HepG2 (cell line): ENCODE results near the gene SLC25A15. TPM values are rescaled to one million over a fixed set of nuclear protein-coding genes. Genes with fewer than 3 reads are reported as not detected.

Experiments
- CBX5 ChIP-seq: sonication (generic); formaldehyde crosslinking; IDR thresholded peaks from 2 replicates; pipeline ENCODE4 v1.4.0; 2020; ENCODE audit warnings: missing genetic modification reagents, borderline replicate concordance
- CHCHD3 ChIP-seq: sonication (generic); formaldehyde crosslinking; IDR thresholded peaks from 2 replicates; pipeline ENCODE4 v1.8.0; 2022; ENCODE audit warnings: mild to moderate bottlenecking, missing genetic modification reagents, moderate library complexity
- GABPA ChIP-seq, 2 experiments: IDR thresholded peaks; 2 replicates each; pipeline ENCODE4 v1.6.1; 2011 to 2016; ENCODE audit warnings: low read depth in 2 of 2, low read length in 1 of 2, missing biosample characterization in 1 of 2, missing genetic modification characterization in 1 of 2
- GLI4 ChIP-seq: sonication (generic); formaldehyde crosslinking; IDR thresholded peaks from 2 replicates; pipeline ENCODE4 v1.5.1; 2020; ENCODE audit warnings: missing genetic modification reagents, mild to moderate bottlenecking, moderate library complexity, borderline replicate concordance
- HDAC1 ChIP-seq: sonication (generic); formaldehyde crosslinking; IDR thresholded peaks from 2 replicates; pipeline ENCODE4 v1.5.1; 2020; ENCODE audit warnings: mild to moderate bottlenecking, missing genetic modification reagents
- ISX ChIP-seq: sonication (generic); formaldehyde crosslinking; conservative IDR thresholded peaks from 2 replicates; pipeline ENCODE4 v1.5.0; 2020; ENCODE audit warnings: missing genetic modification reagents
- KDM5A ChIP-seq: fragments of 200-600 bp; sonication (generic); IDR thresholded peaks from 2 replicates; pipeline ENCODE4 v1.7.0; 2018; ENCODE audit warnings: antibody characterized with exemption, mild to moderate bottlenecking, low read length, borderline replicate concordance
- SAP130 ChIP-seq: IDR thresholded peaks from 2 replicates; pipeline ENCODE4 v1.6.1; 2016; ENCODE audit warnings: low read depth
- SP4 ChIP-seq: sonication (generic); formaldehyde crosslinking; IDR thresholded peaks from 2 replicates; pipeline ENCODE4 v1.8.1; 2023; ENCODE audit warnings: mild to moderate bottlenecking, missing genetic modification reagents
- STAG1 ChIP-seq: sonication (generic); formaldehyde crosslinking; IDR thresholded peaks from 2 replicates; pipeline ENCODE4 v1.4.0; 2020; ENCODE audit warnings: missing genetic modification reagents
- TAF1 ChIP-seq: sonication (generic); formaldehyde crosslinking; IDR thresholded peaks from 2 replicates; pipeline ENCODE4 v1.4.0; 2020; ENCODE audit warnings: missing genetic modification reagents
- TEAD3 ChIP-seq: optimal IDR thresholded peaks from 2 replicates; pipeline ENCODE3; 2016; ENCODE audit warnings: borderline replicate concordance
- TGIF2 ChIP-seq: IDR thresholded peaks from 2 replicates; pipeline ENCODE4 v1.6.1; 2016; ENCODE audit warnings: control low read depth, missing compliant biosample characterization
- YEATS4 ChIP-seq: sonication (generic); formaldehyde crosslinking; IDR thresholded peaks from 2 replicates; pipeline ENCODE4 v1.4.0; 2020; ENCODE audit warnings: missing genetic modification reagents, borderline replicate concordance
- ZFP37 ChIP-seq: sonication (generic); formaldehyde crosslinking; IDR thresholded peaks from 2 replicates; pipeline ENCODE4 v1.4.0; 2020; ENCODE audit warnings: missing genetic modification reagents, borderline replicate concordance
- ZNF264 ChIP-seq: sonication (generic); formaldehyde crosslinking; IDR thresholded peaks from 2 replicates; pipeline ENCODE4 v1.4.0; 2020; ENCODE audit warnings: missing genetic modification reagents
- ZNF543 ChIP-seq: sonication (generic); formaldehyde crosslinking; IDR thresholded peaks from 2 replicates; pipeline ENCODE4 v1.4.0; 2020; ENCODE audit warnings: mild to moderate bottlenecking, missing genetic modification reagents
- ZNF556 ChIP-seq: sonication (generic); formaldehyde crosslinking; IDR thresholded peaks from 2 replicates; pipeline ENCODE4 v1.4.0; 2020; ENCODE audit warnings: mild to moderate bottlenecking, missing genetic modification reagents, borderline replicate concordance
- ZNF614 ChIP-seq: IDR thresholded peaks from 2 replicates; pipeline ENCODE4 v1.6.1; 2018; ENCODE audit warnings: missing biosample characterization, missing genetic modification reagents, inconsistent platforms, borderline replicate concordance
- ZNF616 ChIP-seq: sonication (generic); formaldehyde crosslinking; IDR thresholded peaks from 2 replicates; pipeline ENCODE4 v1.5.0; 2020; ENCODE audit warnings: low read depth, mild to moderate bottlenecking, missing genetic modification reagents
- ZNF883 ChIP-seq: sonication (generic); formaldehyde crosslinking; IDR thresholded peaks from 2 replicates; pipeline ENCODE4 v1.5.1; 2020; ENCODE audit warnings: mild to moderate bottlenecking, missing genetic modification reagents; ENCODE audit errors: not compliant biosample characterization
- polyA plus RNA-seq, 8 experiments: library from polyadenylated mRNA; depleted of rRNA in 3 of 8; stranded (reverse) in 7 of 8; unstranded in 1 of 8; fragments of >200 nt; fragmentation: Illumina TruSeq in 4 of 8; extraction: Trizol in 4 of 8; gene quantifications; 2 replicates each; pipeline versions ENCODE4 v1.2.1 to v1.2.3, GENCODE V29; 2011 to 2016; ENCODE audit warnings: low read depth in 4 of 8, missing spikeins in 1 of 8, mixed read lengths in 1 of 8; ENCODE audit not compliant: insufficient read depth in 1 of 8
- total RNA-seq, 5 experiments: library from RNA; depleted of rRNA; stranded (reverse); fragments of >200 nt; fragmentation: Illumina TruSeq; extraction: Trizol; gene quantifications; 2 replicates each; pipeline ENCODE4 v1.2.3, GENCODE V29; 2016; ENCODE audit warnings: low read depth in 1 of 5
- TF ChIP-seq, protein P1 (sequence below): sonication (generic); formaldehyde crosslinking; conservative IDR thresholded peaks from 2 replicates; pipeline ENCODE4 v1.4.0; 2020; ENCODE audit warnings: mild to moderate bottlenecking, missing genetic modification reagents, moderate library complexity
- TF ChIP-seq, protein P2 (sequence below): sonication (generic); formaldehyde crosslinking; IDR thresholded peaks from 2 replicates; pipeline ENCODE4 v1.5.1; 2020; ENCODE audit warnings: missing genetic modification reagents, mild to moderate bottlenecking, borderline replicate concordance
- TF ChIP-seq, protein P3 (sequence below): sonication (generic); formaldehyde crosslinking; IDR thresholded peaks from 2 replicates; pipeline ENCODE4 v1.4.0; 2020; ENCODE audit warnings: missing genetic modification reagents, borderline replicate concordance

The SLC25A15 gene
- total and polyA plus RNA-seq, 2 of the 13 experiments (the other 11 are each of a cell fraction or from before 2014, with no cell fraction given): 17.3 to 39.1 TPM

DNA sequence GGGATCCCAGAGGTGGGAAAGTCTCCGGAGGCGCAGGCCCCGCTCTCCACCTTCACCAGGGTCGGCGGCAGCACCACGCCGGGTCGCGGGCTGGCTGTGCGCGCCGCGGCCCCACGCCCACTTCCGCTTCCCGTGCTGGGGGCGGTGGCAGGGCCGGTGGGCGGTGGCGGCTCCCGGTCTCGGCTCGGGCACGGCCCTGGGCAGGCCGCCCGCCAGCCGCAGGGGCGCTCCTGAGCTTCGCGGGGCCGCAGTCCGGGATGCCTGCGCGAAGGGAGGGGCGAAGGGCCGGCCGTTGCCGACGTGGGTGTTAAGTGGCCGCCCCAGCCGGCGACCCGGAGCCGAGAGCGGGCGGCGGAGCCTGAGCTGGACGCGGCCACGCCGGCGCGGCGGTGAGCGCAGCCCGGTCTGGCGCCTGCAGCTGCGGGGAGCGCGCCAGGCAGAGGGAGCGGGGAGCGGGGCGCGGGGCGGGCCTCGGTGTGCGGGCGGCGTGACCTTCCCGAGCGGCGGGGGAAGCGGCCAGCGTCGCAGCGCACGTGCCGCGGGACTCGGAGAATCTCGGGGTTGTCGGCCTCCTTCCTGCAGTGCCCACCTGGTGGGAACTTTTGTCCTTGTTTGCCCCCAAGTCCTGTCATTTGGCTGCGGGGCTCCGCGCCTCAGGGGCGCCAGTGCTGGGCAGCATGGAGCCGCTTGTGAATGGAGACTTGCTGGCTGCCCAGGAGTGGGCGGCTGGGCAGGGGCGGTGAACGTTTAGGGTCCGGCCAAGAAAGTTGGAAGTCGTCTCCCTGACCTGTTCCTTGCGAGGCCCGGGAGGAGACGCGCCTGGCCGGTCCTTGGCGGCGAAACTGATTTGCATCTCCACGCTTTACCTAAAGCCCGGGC, at the start of gene SLC25A15 (continued):
- TF ChIP-seq, protein P1, sequence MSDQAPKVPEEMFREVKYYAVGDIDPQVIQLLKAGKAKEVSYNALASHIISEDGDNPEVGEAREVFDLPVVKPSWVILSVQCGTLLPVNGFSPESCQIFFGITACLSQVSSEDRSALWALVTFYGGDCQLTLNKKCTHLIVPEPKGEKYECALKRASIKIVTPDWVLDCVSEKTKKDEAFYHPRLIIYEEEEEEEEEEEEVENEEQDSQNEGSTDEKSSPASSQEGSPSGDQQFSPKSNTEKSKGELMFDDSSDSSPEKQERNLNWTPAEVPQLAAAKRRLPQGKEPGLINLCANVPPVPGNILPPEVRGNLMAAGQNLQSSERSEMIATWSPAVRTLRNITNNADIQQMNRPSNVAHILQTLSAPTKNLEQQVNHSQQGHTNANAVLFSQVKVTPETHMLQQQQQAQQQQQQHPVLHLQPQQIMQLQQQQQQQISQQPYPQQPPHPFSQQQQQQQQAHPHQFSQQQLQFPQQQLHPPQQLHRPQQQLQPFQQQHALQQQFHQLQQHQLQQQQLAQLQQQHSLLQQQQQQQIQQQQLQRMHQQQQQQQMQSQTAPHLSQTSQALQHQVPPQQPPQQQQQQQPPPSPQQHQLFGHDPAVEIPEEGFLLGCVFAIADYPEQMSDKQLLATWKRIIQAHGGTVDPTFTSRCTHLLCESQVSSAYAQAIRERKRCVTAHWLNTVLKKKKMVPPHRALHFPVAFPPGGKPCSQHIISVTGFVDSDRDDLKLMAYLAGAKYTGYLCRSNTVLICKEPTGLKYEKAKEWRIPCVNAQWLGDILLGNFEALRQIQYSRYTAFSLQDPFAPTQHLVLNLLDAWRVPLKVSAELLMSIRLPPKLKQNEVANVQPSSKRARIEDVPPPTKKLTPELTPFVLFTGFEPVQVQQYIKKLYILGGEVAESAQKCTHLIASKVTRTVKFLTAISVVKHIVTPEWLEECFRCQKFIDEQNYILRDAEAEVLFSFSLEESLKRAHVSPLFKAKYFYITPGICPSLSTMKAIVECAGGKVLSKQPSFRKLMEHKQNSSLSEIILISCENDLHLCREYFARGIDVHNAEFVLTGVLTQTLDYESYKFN (CRISPR knock-in tag): no peak; the same call in 1 of the 2 replicates
- peak; percentile 90 for TF ChIP-seq GABPA (IDR thresholded peaks at IDR 0.05; ENCODE audit: low read depth, low read length)
- TF ChIP-seq GABPA (CRISPR knock-in tag; IDR thresholded peaks at IDR 0.05; ENCODE audit: low read depth): peak; percentile 57
- TF ChIP-seq KDM5A: no peak
- TF ChIP-seq, protein P2, sequence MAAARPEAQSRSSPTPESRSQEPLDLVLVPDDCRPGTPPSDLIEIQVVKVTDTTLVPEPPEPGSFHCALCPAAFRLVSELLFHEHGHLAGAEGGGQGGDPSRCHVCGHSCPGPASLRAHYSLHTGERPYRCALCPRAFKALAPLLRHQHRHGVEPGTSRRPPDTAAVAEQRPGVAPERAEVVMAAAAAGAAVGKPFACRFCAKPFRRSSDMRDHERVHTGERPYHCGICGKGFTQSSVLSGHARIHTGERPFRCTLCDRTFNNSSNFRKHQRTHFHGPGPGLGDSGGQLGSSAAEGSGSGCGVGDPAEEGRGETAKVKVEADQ (CRISPR knock-in tag): peak; percentile 67; the same call in 1 of the 2 replicates
- TF ChIP-seq ZNF614 (CRISPR knock-in tag): no peak
- TF ChIP-seq ISX: 0 out of 2 replicates have a peak, but pooled peaks have one; percentile 74
- peak; percentile 87 for TF ChIP-seq SP4 (CRISPR knock-in tag)
- peak; percentile 41 for TF ChIP-seq TEAD3 (CRISPR knock-in tag)
- TF ChIP-seq YEATS4 (CRISPR knock-in tag): peak; percentile 74
- no peak for TF ChIP-seq ZFP37 (CRISPR knock-in tag)
- TF ChIP-seq, protein P3, sequence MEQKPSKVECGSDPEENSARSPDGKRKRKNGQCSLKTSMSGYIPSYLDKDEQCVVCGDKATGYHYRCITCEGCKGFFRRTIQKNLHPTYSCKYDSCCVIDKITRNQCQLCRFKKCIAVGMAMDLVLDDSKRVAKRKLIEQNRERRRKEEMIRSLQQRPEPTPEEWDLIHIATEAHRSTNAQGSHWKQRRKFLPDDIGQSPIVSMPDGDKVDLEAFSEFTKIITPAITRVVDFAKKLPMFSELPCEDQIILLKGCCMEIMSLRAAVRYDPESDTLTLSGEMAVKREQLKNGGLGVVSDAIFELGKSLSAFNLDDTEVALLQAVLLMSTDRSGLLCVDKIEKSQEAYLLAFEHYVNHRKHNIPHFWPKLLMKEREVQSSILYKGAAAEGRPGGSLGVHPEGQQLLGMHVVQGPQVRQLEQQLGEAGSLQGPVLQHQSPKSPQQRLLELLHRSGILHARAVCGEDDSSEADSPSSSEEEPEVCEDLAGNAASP: 0 out of 2 replicates have a peak, but pooled peaks have one; percentile 14
- no peak for TF ChIP-seq TGIF2 (CRISPR knock-in tag)
- TF ChIP-seq ZNF883: peak; percentile 65
- TF ChIP-seq TAF1: peak; percentile 63
- TF ChIP-seq HDAC1 (CRISPR knock-in tag): peak; percentile 27; the same call in 1 of the 2 replicates
- peak; percentile 56; the same call in 1 of the 2 replicates for TF ChIP-seq ZNF556 (CRISPR knock-in tag)
- TF ChIP-seq ZNF616 (CRISPR knock-in tag): peak; percentile 58; the same call in 1 of the 2 replicates
- no peak for TF ChIP-seq CHCHD3 (CRISPR knock-in tag)
- TF ChIP-seq CBX5 (CRISPR knock-in tag): no peak
- TF ChIP-seq SAP130 (CRISPR knock-in tag): peak; percentile 85
- no peak for TF ChIP-seq ZNF264 (CRISPR knock-in tag)
- TF ChIP-seq STAG1: peak; percentile 58
- no peak for TF ChIP-seq GLI4 (CRISPR knock-in tag)
- peak; percentile 78; the same call in 1 of the 2 replicates for TF ChIP-seq ZNF543 (CRISPR knock-in tag)
